Hepatocyte (in vitro differentiated cells): ENCODE results near the gene ITM2B. TPM values are rescaled to one million over a fixed set of nuclear protein-coding genes. Genes with fewer than 3 reads are reported as not detected.

Experiments
- DNase-seq: peaks from one replicate; pipeline ENCODE4 v3.0.0-alpha.2; 2016; ENCODE audit warnings: low spot score
- H2AFZ ChIP-seq: fragments of 200-600 bp; sonication (generic); 2 replicates; pipeline ENCODE4 v1.6.0; 2016; ENCODE audit warnings: antibody characterized with exemption, mild to moderate bottlenecking
- H3K27ac ChIP-seq: fragments of 200-600 bp; sonication (generic); 2 replicates; pipeline ENCODE4 v1.5.1; 2016; ENCODE audit warnings: mild to moderate bottlenecking
- H3K27me3 ChIP-seq: fragments of 200-600 bp; sonication (generic); 2 replicates; pipeline ENCODE4 v1.6.1; 2016
- H3K36me3 ChIP-seq: fragments of 200-600 bp; sonication (generic); replicated peaks from 2 replicates; pipeline ENCODE4 v1.5.1; 2016; ENCODE audit warnings: low read depth; ENCODE audit not compliant: insufficient read depth
- H3K4me1 ChIP-seq: fragments of 200-600 bp; sonication (generic); 2 replicates; pipeline ENCODE4 v1.5.1; 2016; ENCODE audit warnings: mild to moderate bottlenecking, moderate library complexity; ENCODE audit not compliant: insufficient read depth
- H3K4me2 ChIP-seq: fragments of 200-600 bp; sonication (generic); 2 replicates; pipeline ENCODE4 v1.6.0; 2016
- H3K4me3 ChIP-seq: fragments of 200-600 bp; sonication (generic); 2 replicates; pipeline ENCODE4 v1.5.1; 2016; ENCODE audit warnings: mild to moderate bottlenecking
- H3K79me2 ChIP-seq: fragments of 200-600 bp; sonication (generic); 2 replicates; pipeline ENCODE4 v1.6.0; 2017; ENCODE audit warnings: mild to moderate bottlenecking
- H3K9me2 ChIP-seq: fragments of 200-600 bp; sonication (generic); replicated peaks from 2 replicates; pipeline ENCODE4 v1.6.0; 2017; ENCODE audit warnings: mild to moderate bottlenecking; ENCODE audit not compliant: insufficient read depth
- H3K9me3 ChIP-seq: fragments of 200-600 bp; sonication (generic); 2 replicates; pipeline ENCODE4 v1.5.1; 2016; ENCODE audit warnings: low read depth, mild to moderate bottlenecking
- H4K20me1 ChIP-seq: fragments of 200-600 bp; sonication (generic); 2 replicates; pipeline ENCODE4 v1.6.0; 2016; ENCODE audit warnings: mild to moderate bottlenecking; ENCODE audit not compliant: insufficient read depth, poor library complexity, severe bottlenecking
- EZH2 ChIP-seq: fragments of 200-600 bp; sonication (generic); IDR thresholded peaks from 2 replicates; pipeline ENCODE4 v1.6.1; 2016; ENCODE audit warnings: antibody characterized with exemption, mild to moderate bottlenecking, borderline replicate concordance
- EZH2phosphoT487 ChIP-seq: fragments of 200-600 bp; sonication (generic); IDR thresholded peaks from one replicate; pipeline ENCODE4 v1.6.1; 2018; ENCODE audit warnings: antibody characterized with exemption, mild to moderate bottlenecking, low read depth, moderate library complexity; ENCODE audit not compliant: unreplicated experiment, severe bottlenecking
- WGBS: methylation state at CpG from one replicate; pipeline ENCODE4 v1.1.6; 2016; ENCODE audit warnings: low lambda C conversion rate; ENCODE audit errors: missing lambda C conversion rate; 5-methylcytosine and 5-hydroxymethylcytosine counted together
- polyA plus RNA-seq: library from polyadenylated mRNA; unstranded; fragments of >200 nt; fragmentation: Nextera tagmentation; extraction: Ambion mirVana; gene quantifications from 2 replicates; pipeline ENCODE4 v1.2.1, GENCODE V29; 2016
- total RNA-seq: library from RNA; depleted of rRNA; stranded (reverse); fragments of >200 nt; gene quantifications from 2 replicates; pipeline ENCODE4 v1.2.3, GENCODE V29; 2014
- TF ChIP-seq, protein P1 (sequence below): fragments of 200-600 bp; sonication (generic); IDR thresholded peaks from 2 replicates; pipeline ENCODE4 v1.5.1; 2016; ENCODE audit warnings: antibody characterized with exemption, mild to moderate bottlenecking; ENCODE audit not compliant: poor library complexity

ITM2B gene
- total and polyA plus RNA-seq, 2 experiments from 2014 or later, result 449 to 588 TPM

DNA sequence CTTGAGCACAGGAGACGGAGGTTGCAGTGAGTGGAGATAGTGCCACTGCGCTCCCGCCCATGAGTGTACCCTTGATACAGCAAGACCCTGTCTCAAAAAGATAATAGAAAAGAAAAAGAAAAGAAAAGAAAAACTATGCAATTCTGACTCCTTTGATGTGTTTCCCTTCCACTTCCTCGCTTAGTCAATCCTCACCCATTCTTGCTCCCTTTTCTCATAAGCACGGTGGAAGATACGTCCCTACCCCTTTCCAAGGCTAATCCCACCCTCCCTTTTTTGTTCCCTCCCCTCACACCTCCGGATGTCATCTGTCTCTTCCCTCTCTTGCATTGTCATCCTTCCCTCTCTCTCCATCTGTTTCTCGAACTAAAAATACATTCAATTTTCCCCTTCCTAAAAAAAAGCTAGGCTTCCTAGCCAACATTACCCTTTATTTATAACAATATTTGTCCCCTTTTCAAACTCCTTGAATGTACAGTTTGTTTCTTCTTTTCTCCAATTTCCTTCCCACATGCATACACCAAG lies 40.5 kb upstream of the ITM2B start:
- Histone ChIP-seq H3K36me3 (no peaks in the 10 kb centered on the region), H3K4me2 (no peak overlapping the region), H3K9me2 (no peaks in the 10 kb centered on the region), H3K4me3 (no peak overlapping the region), H3K27ac (no peak overlapping the region), H3K9me3 (no peaks in the 10 kb centered on the region), H3K79me2 (no peaks in the 10 kb centered on the region), H3K4me1 (no peaks in the 10 kb centered on the region), H4K20me1 (no peaks in the 10 kb centered on the region), H2AFZ (no peak overlapping the region), H3K27me3 (no peaks in the 10 kb centered on the region)
- WGBS, result 80% methylated on average over 8 of the region's 8 CpGs
- no peak for DNase-seq
- TF ChIP-seq, protein P1, sequence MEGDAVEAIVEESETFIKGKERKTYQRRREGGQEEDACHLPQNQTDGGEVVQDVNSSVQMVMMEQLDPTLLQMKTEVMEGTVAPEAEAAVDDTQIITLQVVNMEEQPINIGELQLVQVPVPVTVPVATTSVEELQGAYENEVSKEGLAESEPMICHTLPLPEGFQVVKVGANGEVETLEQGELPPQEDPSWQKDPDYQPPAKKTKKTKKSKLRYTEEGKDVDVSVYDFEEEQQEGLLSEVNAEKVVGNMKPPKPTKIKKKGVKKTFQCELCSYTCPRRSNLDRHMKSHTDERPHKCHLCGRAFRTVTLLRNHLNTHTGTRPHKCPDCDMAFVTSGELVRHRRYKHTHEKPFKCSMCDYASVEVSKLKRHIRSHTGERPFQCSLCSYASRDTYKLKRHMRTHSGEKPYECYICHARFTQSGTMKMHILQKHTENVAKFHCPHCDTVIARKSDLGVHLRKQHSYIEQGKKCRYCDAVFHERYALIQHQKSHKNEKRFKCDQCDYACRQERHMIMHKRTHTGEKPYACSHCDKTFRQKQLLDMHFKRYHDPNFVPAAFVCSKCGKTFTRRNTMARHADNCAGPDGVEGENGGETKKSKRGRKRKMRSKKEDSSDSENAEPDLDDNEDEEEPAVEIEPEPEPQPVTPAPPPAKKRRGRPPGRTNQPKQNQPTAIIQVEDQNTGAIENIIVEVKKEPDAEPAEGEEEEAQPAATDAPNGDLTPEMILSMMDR, result no peak
- no peak for TF ChIP-seq EZH2
- TF ChIP-seq EZH2phosphoT487, result no peak

DNA sequence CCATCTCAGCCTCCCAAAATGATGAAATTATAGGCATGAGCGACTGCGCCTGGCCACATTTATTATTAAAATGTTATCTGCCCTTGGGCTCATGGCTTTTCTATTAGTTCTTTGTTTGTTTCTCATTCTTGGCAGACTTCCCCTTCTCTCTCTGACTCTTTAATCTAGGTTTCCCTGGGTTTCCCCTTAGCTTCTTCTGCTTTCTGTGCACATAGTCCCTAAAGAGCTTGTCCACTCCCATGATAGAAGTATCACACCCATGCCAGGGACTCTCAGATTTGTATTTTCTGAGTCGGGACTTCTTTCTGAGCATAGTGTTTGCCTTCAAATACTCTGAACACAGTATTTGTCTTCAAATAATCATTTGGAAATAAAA lies 38.6 kb upstream of the ITM2B start:
- no peaks in the 10 kb centered on the region for H4K20me1 ChIP-seq
- H3K27ac ChIP-seq, result no peak overlapping the region
- WGBS, result 84% methylated on average over 3 of the region's 3 CpGs
- H3K4me1 ChIP-seq, result no peaks in the 10 kb centered on the region
- no peaks in the 10 kb centered on the region for H3K79me2 ChIP-seq
- H3K4me2 ChIP-seq, result no peak overlapping the region
- no peaks in the 10 kb centered on the region for H3K27me3 ChIP-seq
- no peaks in the 10 kb centered on the region for H3K9me2 ChIP-seq
- DNase-seq, result no peak
- no peak overlapping the region for H2AFZ ChIP-seq
- no peak overlapping the region for H3K4me3 ChIP-seq
- TF ChIP-seq, protein P1, result no peak
- TF ChIP-seq EZH2phosphoT487 (no peak), EZH2 (no peak)
- no peaks in the 10 kb centered on the region for H3K9me3 ChIP-seq
- H3K36me3 ChIP-seq, result no peaks in the 10 kb centered on the region

DNA sequence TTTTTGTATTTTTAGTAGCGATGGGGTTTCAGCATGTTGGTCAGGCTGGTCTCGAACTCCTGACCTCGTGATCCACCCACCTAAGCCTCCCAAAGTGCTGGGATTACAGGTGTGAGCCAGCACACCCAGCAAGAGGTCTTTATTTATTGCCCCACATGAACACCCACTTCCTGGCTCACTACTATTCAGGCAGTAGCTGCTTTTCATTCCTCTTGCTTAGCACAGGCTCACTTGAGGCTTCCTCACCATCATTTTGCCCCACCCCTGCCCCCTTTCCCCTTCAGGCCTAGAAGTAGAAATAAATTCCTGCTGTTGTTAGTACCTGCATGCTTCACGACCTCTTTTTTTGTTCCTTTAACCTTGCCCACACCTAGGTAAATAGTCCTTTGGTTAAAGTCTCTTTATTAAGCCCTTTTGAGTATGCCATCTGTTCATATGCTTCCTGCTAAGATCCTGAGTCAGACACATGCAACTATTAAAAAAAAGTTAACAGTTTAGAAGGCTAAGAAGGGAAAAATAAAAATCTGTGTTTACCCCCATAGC lies 33.5 kb upstream of the ITM2B start:
- TF ChIP-seq EZH2 (no peak), EZH2phosphoT487 (no peak)
- TF ChIP-seq, protein P1, result no peak
- Histone ChIP-seq H3K4me2 (no peak overlapping the region), H3K36me3 (no peaks in the 10 kb centered on the region), H3K4me1 (no peaks in the 10 kb centered on the region), H3K79me2 (no peaks in the 10 kb centered on the region), H3K9me3 (no peaks in the 10 kb centered on the region), H3K27me3 (no peaks in the 10 kb centered on the region), H3K27ac (no peak overlapping the region), H3K4me3 (no peak overlapping the region), H4K20me1 (no peaks in the 10 kb centered on the region), H2AFZ (no peak overlapping the region), H3K9me2 (no peaks in the 10 kb centered on the region)
- no peak for DNase-seq
- 79% methylated on average over 4 of the region's 4 CpGs for WGBS
